H1 (cell line): Measurements from ENCODE around the gene DTD1. TPM values are rescaled to one million over a fixed set of nuclear protein-coding genes. Genes with fewer than 3 reads are reported as not detected.

Experiments used
- CTCF ChIA-PET: fragments of 300-600 bp; sonication (Branson Sonifier 250); formaldehyde crosslinking; loops from one replicate; lab custom pipeline; 2021; ENCODE audit not compliant: partially characterized antibody; lab: Charles Lee
- POLR2A ChIA-PET: fragments of 300-600 bp; sonication (Branson Sonifier 250); formaldehyde crosslinking; loops from one replicate; lab custom pipeline; 2021; ENCODE audit warnings: inconsistent platforms; ENCODE audit not compliant: partially characterized antibody; lab: Charles Lee
- DNase-seq, 2 experiments: peaks; one replicate each; pipeline versions ENCODE4 v3.0.0 to v3.0.0-alpha.2; 2010 to 2022; ENCODE audit warnings: low spot score in 2 of 2, low read depth in 1 of 2, mixed read lengths in 1 of 2
- FAIRE-seq: peaks from 2 replicates; lab custom pipeline; 2011; peaks lifted over from hg19 to GRCh38; lab: Jason Lieb, UNC
- H2AFZ ChIP-seq: 2 replicates; pipeline ENCODE4 v1.8.1; 2012; ENCODE audit warnings: low read length, inconsistent platforms
- H2AK5ac ChIP-seq: 2 replicates; pipeline ENCODE4 v1.6.1; 2013; ENCODE audit warnings: low read depth, low read length
- H2BK120ac ChIP-seq: replicated peaks from 2 replicates; pipeline ENCODE3; 2013; ENCODE audit warnings: low read depth, low read length, inconsistent platforms
- H2BK12ac ChIP-seq: 2 replicates; pipeline ENCODE4 v1.6.1; 2013; ENCODE audit warnings: low read depth, low read length
- H2BK15ac ChIP-seq: 2 replicates; pipeline ENCODE4 v1.6.1; 2013; ENCODE audit warnings: low read length
- H2BK20ac ChIP-seq: 2 replicates; pipeline ENCODE4 v1.6.1; 2013; ENCODE audit warnings: low read length
- H2BK5ac ChIP-seq: 2 replicates; pipeline ENCODE4 v1.6.1; 2013; ENCODE audit warnings: low read depth, low read length
- H3K14ac ChIP-seq: 2 replicates; pipeline ENCODE4 v1.6.1; 2013; ENCODE audit warnings: inconsistent platforms; ENCODE audit not compliant: insufficient read length
- H3K18ac ChIP-seq: 2 replicates; pipeline ENCODE4 v1.6.1; 2013; ENCODE audit warnings: low read length; ENCODE audit errors: extremely low read depth
- H3K23ac ChIP-seq: 2 replicates; pipeline ENCODE4 v1.6.1; 2013; ENCODE audit warnings: inconsistent platforms; ENCODE audit not compliant: insufficient read length
- H3K23me2 ChIP-seq: 2 replicates; pipeline ENCODE4 v1.6.1; 2013; ENCODE audit warnings: low read depth, low read length
- H3K27ac ChIP-seq: 2 replicates; pipeline ENCODE4 v1.6.1; 2011; ENCODE audit warnings: low read depth, low read length, inconsistent platforms
- H3K27me3 ChIP-seq, 4 experiments: replicated peaks in 1 of 4; 1 replicate in 1 of 4; 2 replicates in 3 of 4; pipeline versions ENCODE4 v1.6.1 to v1.8.1; 2011 to 2013; ENCODE audit warnings: low read length in 3 of 4, mild to moderate bottlenecking in 3 of 4, inconsistent platforms in 2 of 4, mixed read lengths in 2 of 4, moderate library complexity in 1 of 4; ENCODE audit not compliant: control insufficient read depth in 3 of 4, insufficient read depth in 3 of 4; ENCODE audit errors: extremely low read depth in 1 of 4
- H3K36me3 ChIP-seq, 4 experiments: 2 replicates each; pipeline versions ENCODE4 v1.6.1 to v1.8.1; 2011 to 2013; ENCODE audit warnings: mild to moderate bottlenecking in 4 of 4, low read length in 3 of 4, moderate library complexity in 2 of 4, control low read depth in 1 of 4, inconsistent platforms in 1 of 4; ENCODE audit not compliant: insufficient read depth in 4 of 4, control insufficient read depth in 2 of 4
- H3K4ac ChIP-seq: replicated peaks from 2 replicates; pipeline ENCODE3; 2013; ENCODE audit warnings: low read length, low read depth, mixed read lengths, inconsistent platforms; ENCODE audit not compliant: insufficient read length
- H3K4me1 ChIP-seq, 4 experiments: replicated peaks in 1 of 4; 1 replicate in 1 of 4; 2 replicates in 3 of 4; pipeline versions ENCODE4 v1.6.1 to v1.8.1; 2011 to 2013; ENCODE audit warnings: low read length in 3 of 4, inconsistent platforms in 2 of 4, mixed read lengths in 1 of 4; ENCODE audit not compliant: insufficient read depth in 4 of 4, control insufficient read depth in 3 of 4
- H3K4me2 ChIP-seq, 2 experiments: 2 replicates each; pipeline versions ENCODE4 v1.6.1 to v1.8.1; 2011 to 2013; ENCODE audit warnings: low read depth in 2 of 2, low read length in 2 of 2, control low read depth in 1 of 2, inconsistent platforms in 1 of 2, mild to moderate bottlenecking in 1 of 2; ENCODE audit not compliant: insufficient read depth in 1 of 2
- H3K4me3 ChIP-seq, 4 experiments: fragments of 200-600, 300-600 bp in 1 of 4; sonication (generic), shearing (Covaris generic), sonication (Bioruptor Twin) in 1 of 4; 2 replicates each; pipeline versions ENCODE4 v1.5.1 to v1.8.1; 2011 to 2016; ENCODE audit warnings: low read length in 4 of 4, low read depth in 3 of 4, control low read depth in 2 of 4, inconsistent platforms in 2 of 4, mild to moderate bottlenecking in 2 of 4, mixed read lengths in 1 of 4, moderate library complexity in 1 of 4; ENCODE audit not compliant: insufficient read depth in 2 of 4; ENCODE audit errors: extremely low read depth in 1 of 4
- H3K56ac ChIP-seq: replicated peaks from 2 replicates; pipeline ENCODE3; 2013; ENCODE audit warnings: low read depth, mild to moderate bottlenecking, mixed read lengths, low read length, inconsistent platforms; ENCODE audit not compliant: insufficient read length
- H3K79me1 ChIP-seq: 2 replicates; pipeline ENCODE4 v1.6.1; 2013; ENCODE audit warnings: low read depth, low read length, control low read depth
- H3K79me2 ChIP-seq, 2 experiments: 2 replicates each; pipeline versions ENCODE4 v1.6.1 to v1.8.1; 2012 to 2013; ENCODE audit warnings: low read length in 2 of 2, mild to moderate bottlenecking in 2 of 2, inconsistent platforms in 1 of 2; ENCODE audit not compliant: insufficient read depth in 2 of 2, control insufficient read depth in 1 of 2
- H3K9ac ChIP-seq, 4 experiments: replicated peaks in 1 of 4; 1 replicate in 1 of 4; 2 replicates in 3 of 4; pipeline versions ENCODE4 v1.6.1 to v1.8.1; 2011 to 2013; ENCODE audit warnings: low read depth in 3 of 4, low read length in 3 of 4, control low read depth in 2 of 4, mild to moderate bottlenecking in 2 of 4, moderate library complexity in 2 of 4, inconsistent platforms in 1 of 4; ENCODE audit errors: extremely low read depth in 1 of 4
- H3K9me3 ChIP-seq, 2 experiments: 2 replicates each; pipeline versions ENCODE4 v1.6.1 to v1.8.1; 2012 to 2013; ENCODE audit warnings: mild to moderate bottlenecking in 2 of 2, moderate library complexity in 2 of 2, control low read depth in 1 of 2, inconsistent platforms in 1 of 2, low read depth in 1 of 2, low read length in 1 of 2, mixed read lengths in 1 of 2; ENCODE audit not compliant: insufficient read depth in 2 of 2
- H4K20me1 ChIP-seq, 2 experiments: replicated peaks in 1 of 2; 2 replicates each; pipeline versions ENCODE3 to v1.8.1; 2011 to 2013; ENCODE audit warnings: inconsistent platforms in 2 of 2, low read length in 2 of 2, mild to moderate bottlenecking in 1 of 2; ENCODE audit not compliant: insufficient read depth in 2 of 2, control insufficient read depth in 1 of 2
- H4K5ac ChIP-seq: 2 replicates; pipeline ENCODE4 v1.6.1; 2013; ENCODE audit warnings: low read length, low read depth, mixed read lengths, inconsistent platforms; ENCODE audit not compliant: insufficient read length
- H4K8ac ChIP-seq: 2 replicates; pipeline ENCODE4 v1.8.0; 2013; ENCODE audit warnings: mild to moderate bottlenecking, moderate library complexity, low read length, inconsistent platforms; ENCODE audit not compliant: insufficient read depth; ENCODE audit errors: extremely low read depth
- H4K91ac ChIP-seq: replicated peaks from 2 replicates; pipeline ENCODE3; 2013; ENCODE audit warnings: low read length, mixed read lengths, inconsistent platforms; ENCODE audit not compliant: insufficient read length
- CBX5 ChIP-seq: fragments of 300-800, 300-1000 bp; sonication (generic); IDR thresholded peaks from 2 replicates; pipeline ENCODE4 v1.7.1; 2016; ENCODE audit warnings: antibody characterized with exemption, low read length, low read depth
- CBX8 ChIP-seq: fragments of 300-800, 300-1000 bp; sonication (generic); IDR thresholded peaks from 2 replicates; pipeline ENCODE4 v1.7.1; 2016; ENCODE audit warnings: low read depth, low read length, borderline replicate concordance
- EGR1 ChIP-seq: IDR thresholded peaks from 2 replicates; pipeline ENCODE4 v1.6.1; 2011; ENCODE audit warnings: low read depth, low read length, borderline replicate concordance
- KDM4A ChIP-seq: IDR thresholded peaks from one replicate; pipeline ENCODE4 v1.7.1; 2012; ENCODE audit warnings: low read depth, mild to moderate bottlenecking, moderate library complexity, low read length, inconsistent platforms; ENCODE audit not compliant: severe bottlenecking
- MAX ChIP-seq: IDR thresholded peaks from 2 replicates; pipeline ENCODE4 v1.6.1; 2012; ENCODE audit warnings: inconsistent platforms
- NRF1 ChIP-seq: IDR thresholded peaks from 2 replicates; pipeline ENCODE4 v1.6.1; 2011; ENCODE audit warnings: mild to moderate bottlenecking, low read depth, low read length, improper control_type of control experiment
- POLR2AphosphoS5 ChIP-seq: IDR thresholded peaks from 2 replicates; pipeline ENCODE4 v1.6.1; 2011; ENCODE audit warnings: low read depth, low read length
- RXRA ChIP-seq: IDR thresholded peaks from 2 replicates; pipeline ENCODE4 v1.6.1; 2011; ENCODE audit warnings: low read depth, mild to moderate bottlenecking, low read length, moderate library complexity; ENCODE audit not compliant: insufficient read depth
- SIRT6 ChIP-seq: IDR thresholded peaks from one replicate; pipeline ENCODE4 v1.7.1; 2012; ENCODE audit warnings: low read length, inconsistent platforms
- SIX5 ChIP-seq: IDR thresholded peaks from 2 replicates; pipeline ENCODE4 v1.6.1; 2011; ENCODE audit warnings: mild to moderate bottlenecking, low read depth, low read length
- WGBS, 2 experiments: shearing (Covaris generic) in 1 of 2; methylation state at CpG; one replicate each; pipeline versions ENCODE4 v1.1.6 to v1.1.7; 2013 to 2015; ENCODE audit warnings: low lambda C conversion rate in 2 of 2, mixed read lengths in 2 of 2, inconsistent platforms in 1 of 2, low coverage in 1 of 2, missing lambda C conversion rate in 1 of 2; ENCODE audit not compliant: insufficient replicate concordance in 2 of 2, insufficient coverage in 1 of 2, insufficient read length in 1 of 2; ENCODE audit errors: extremely low coverage in 1 of 2, missing lambda C conversion rate in 1 of 2; 5-methylcytosine and 5-hydroxymethylcytosine counted together
- polyA plus RNA-seq, 7 experiments: library from polyadenylated mRNA; depleted of rRNA in 3 of 7; stranded (reverse) in 5 of 7; unstranded in 2 of 7; fragments of >200 nt in 5 of 7; fragments of 200-250 nt in 2 of 7; gene quantifications; 1 replicate in 5 of 7; 2 replicates in 1 of 7; 4 replicates in 1 of 7; pipeline versions ENCODE4 v1.2.1 to v1.2.3, GENCODE V29; 2011 to 2013; ENCODE audit warnings: missing spikeins in 2 of 7, mixed read lengths in 2 of 7
- total RNA-seq: library from RNA; stranded (reverse); fragmentation: NEBNext Ultra II Directional; extraction: Animal tissue kit (Norgen Biotek cat#: 25700); gene quantifications from 2 replicates; pipeline ENCODE4 v1.2.1, GENCODE V29; 2021

DTD1 gene
- total and polyA plus RNA-seq, 2 of the 8 experiments (the other 6 are each of a cell fraction or from before 2014, with no cell fraction given), result 49.7 to 66.6 TPM

DNA sequence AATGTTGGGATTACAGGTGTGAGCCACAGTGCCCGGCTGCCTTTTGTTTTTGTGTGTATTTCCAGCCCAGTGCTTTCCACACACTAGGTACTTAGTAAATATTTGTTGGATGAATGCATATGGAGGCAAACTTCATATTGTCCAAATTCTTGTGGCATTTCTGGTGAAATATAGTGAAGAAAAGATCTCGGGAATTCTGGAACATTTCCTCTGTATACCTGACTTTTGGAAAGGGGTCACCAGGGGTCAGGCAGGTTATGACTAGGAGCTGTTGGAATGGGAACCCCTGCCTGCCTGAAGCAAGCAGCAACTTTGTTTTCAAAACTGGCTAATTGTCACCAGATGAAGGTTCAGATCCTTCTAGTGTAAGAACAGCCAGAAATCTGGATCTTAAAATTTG is 213.7 kb downstream of the DTD1 start:
- Histone ChIP-seq H2BK12ac (no peak overlapping the region), H3K56ac (no peak overlapping the region), H2BK5ac (no peak overlapping the region), H3K79me2 (no peaks in the 10 kb centered on the region), H3K36me3 (no peaks in the 10 kb centered on the region), H3K14ac (no peak overlapping the region), H3K4me1 (no peaks in the 10 kb centered on the region), H3K4me2 (no peak overlapping the region), H2BK120ac (no peak overlapping the region), H2AFZ (no peak overlapping the region), H3K4ac (no peak overlapping the region), H4K91ac (no peak overlapping the region), H2BK15ac (no peak overlapping the region), H3K4me3 (no peak overlapping the region), H3K79me1 (no peaks in the 10 kb centered on the region), H3K9me3 (no peaks in the 10 kb centered on the region), H2BK20ac (no peak overlapping the region), H4K20me1 (no peaks in the 10 kb centered on the region), H3K27ac (no peak overlapping the region), H4K5ac (no peak overlapping the region), H3K23me2 (no peaks in the 10 kb centered on the region), H2AK5ac (no peak overlapping the region), H3K9ac (no peak overlapping the region), H3K27me3 (no peaks in the 10 kb centered on the region), H3K18ac (no peak overlapping the region), H3K23ac (no peak overlapping the region), H4K8ac (no peak overlapping the region)
- ChIA-PET POLR2A (no interaction called here), CTCF (interaction anchor here (1.3 kb wide), 1 partner anchor 11 kb away, joined by 5 read pairs; the partner anchor contains the start of gene SCP2D1)
- WGBS, 2 experiments, result 90% methylated on average over 2 of the region's 2 CpGs; no CpG with 5 or more reads in 1 of the 2 experiments
- DNase-seq, result no peak
- TF ChIP-seq NRF1 (no peak), RXRA (no peak), CBX5 (no peak), KDM4A (no peak), CBX8 (no peak), EGR1 (no peak), MAX (no peak), SIX5 (no peak), POLR2AphosphoS5 (no peak), SIRT6 (no peak)
- FAIRE-seq, result no peak
